ENCODE measurements around the gene UPK1B.

- TF ChIP-seq L3MBTL2 (conservative IDR thresholded peaks at IDR 0.05) (no peak), FOXM1 (IDR thresholded peaks at IDR 0.05; ENCODE audit: borderline replicate concordance) (no peak), ARNT (IDR thresholded peaks at IDR 0.05) (no peak), SP1 (IDR thresholded peaks at IDR 0.05) (no peak), PKNOX1 (IDR thresholded peaks at IDR 0.05) (no peak), BHLHE40 (IDR thresholded peaks at IDR 0.05; ENCODE audit: borderline replicate concordance) (no peak), ELF4 (IDR thresholded peaks at IDR 0.05) (no peak)
These were observed 45.7 kb downstream of the UPK1B start for GRCh38 chr3:119219069-119219468.
